Myometrial cell (primary cell): ENCODE measurements around the gene POU4F2. TPM values are rescaled to one million over a fixed set of nuclear protein-coding genes. Genes with fewer than 3 reads are reported as not detected.

ENCODE experiments used
- total RNA-seq: library from RNA; depleted of rRNA; stranded (reverse); fragments of >200 nt; gene quantifications from 2 replicates; pipeline ENCODE4 v1.2.3, GENCODE V29; 2015

Gene POU4F2, protein sequence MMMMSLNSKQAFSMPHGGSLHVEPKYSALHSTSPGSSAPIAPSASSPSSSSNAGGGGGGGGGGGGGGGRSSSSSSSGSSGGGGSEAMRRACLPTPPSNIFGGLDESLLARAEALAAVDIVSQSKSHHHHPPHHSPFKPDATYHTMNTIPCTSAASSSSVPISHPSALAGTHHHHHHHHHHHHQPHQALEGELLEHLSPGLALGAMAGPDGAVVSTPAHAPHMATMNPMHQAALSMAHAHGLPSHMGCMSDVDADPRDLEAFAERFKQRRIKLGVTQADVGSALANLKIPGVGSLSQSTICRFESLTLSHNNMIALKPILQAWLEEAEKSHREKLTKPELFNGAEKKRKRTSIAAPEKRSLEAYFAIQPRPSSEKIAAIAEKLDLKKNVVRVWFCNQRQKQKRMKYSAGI
- not detected in 2 replicates for total RNA-seq

GRCh38 chr4:146638786-146639505 lies at the start of gene POU4F2:
Gene POU4F2 (plus strand): TSS chr4:146638893. CDS start chr4:146639141, 248 bp downstream.

Other genes with a start within 250 kb of the POU4F2 start
- 8.6 and 16.0 TPM in 2 replicates for gene SLC10A7, start 117.0 kb upstream of the POU4F2 start, total RNA-seq